GM21381 (cell line): ENCODE data around the gene CALCR.
A peak's percentile ranks its signal among the peaks of the same experiment; 100 is the strongest.

Source experiments
- ATAC-seq: cut with Tn5 transposase; IDR thresholded peaks from one replicate; pipeline ENCODE4 v1.9.1; 2021; ENCODE audit warnings: mild to moderate bottlenecking, moderate library complexity; ENCODE audit not compliant: unreplicated experiment

CALCR gene

DNA sequence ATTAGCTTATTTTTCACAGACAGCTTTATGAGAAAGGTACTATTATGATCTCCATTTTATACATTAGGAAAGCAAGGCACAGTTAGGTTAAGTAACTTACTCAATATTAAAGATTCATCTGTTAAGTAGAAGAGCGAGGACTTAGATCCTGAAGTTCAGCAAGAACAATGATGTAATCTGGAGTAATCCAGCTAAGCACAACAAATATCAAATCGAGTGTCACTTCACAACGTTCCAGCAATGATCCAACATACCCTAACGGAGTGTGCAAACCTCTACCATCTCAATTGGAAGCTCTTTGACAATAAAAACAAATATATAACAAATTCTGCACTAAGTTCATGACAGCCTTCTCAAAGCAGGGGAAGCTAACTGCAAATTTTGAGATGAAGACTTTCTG, 121.3 kb downstream of the CALCR start:
- ATAC-seq: no peak

DNA sequence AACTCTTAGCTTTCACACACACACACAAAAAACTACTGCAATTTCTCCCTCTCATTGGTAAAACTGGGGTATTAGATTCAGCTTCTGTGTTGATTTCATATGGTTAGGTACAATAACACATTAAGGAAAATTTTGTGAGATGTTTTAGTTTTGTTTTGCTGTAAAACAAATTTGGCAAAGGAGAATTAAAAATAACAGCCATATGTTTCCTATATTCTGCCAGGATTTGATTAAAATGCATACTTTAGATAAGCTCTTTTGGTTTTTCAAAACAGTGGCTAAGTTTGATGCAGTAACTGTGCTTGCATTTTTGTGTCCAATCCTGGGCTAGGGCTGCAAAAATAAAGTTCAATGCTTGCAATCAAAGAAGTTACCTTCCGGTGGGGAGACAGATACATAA, 126.3 kb downstream of the CALCR start:
- ATAC-seq: no peak

DNA sequence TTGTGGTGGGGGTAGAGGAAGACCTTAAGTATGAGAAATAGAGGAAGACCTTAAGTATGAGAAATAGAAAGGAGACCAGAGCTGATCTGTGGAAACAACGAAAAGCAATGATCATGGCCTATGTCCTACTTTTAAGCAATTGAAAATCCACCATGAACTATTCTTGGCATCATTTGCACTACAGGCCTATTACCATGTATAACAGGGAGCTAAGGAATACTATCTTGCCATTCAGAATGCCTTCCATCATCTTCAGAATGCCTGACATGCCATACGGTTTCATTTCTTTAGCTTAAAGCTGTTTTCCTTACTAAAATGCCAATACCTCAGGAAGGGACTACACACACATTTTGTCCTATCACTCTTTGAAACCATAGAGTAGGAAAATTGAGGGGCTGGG, 127.0 kb downstream of the CALCR start:
- ATAC-seq: no peak

DNA sequence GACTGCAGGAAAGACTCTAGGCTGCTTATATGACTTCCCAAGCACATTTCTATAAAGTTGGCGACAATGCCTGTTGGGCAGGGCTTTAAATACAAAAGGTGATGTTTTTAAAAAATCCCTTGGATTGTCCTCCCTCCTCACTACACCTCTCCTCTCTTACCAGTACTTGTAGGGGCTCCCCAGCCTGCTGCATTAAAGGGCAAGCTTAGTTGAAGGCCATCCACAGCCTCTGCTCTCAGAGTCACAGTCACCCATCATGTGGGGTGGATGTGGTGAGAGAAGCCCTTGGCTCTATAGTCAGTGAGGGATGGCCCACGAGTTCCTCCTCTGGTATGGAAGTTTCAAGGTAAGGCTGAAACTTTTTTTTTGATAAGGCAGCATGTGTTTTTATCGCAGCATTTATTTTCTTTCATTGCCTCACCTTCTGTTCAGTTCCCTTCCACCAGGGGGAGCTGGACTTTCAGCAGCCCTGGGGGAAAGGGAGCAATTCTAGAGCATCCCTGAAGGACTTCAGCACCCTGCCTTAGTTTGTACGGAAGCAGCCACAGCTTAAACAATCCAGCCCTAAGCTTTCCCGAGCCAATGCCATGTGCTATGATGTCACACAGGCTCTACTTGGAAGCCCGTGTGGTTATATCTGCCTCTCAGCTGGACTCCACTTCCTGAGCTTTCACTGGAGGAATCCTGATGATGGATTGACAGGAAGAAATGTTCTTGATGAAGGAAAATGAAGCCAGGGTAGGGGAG, 131.9 kb downstream of the CALCR start:
- ATAC-seq: peak; percentile 67

DNA sequence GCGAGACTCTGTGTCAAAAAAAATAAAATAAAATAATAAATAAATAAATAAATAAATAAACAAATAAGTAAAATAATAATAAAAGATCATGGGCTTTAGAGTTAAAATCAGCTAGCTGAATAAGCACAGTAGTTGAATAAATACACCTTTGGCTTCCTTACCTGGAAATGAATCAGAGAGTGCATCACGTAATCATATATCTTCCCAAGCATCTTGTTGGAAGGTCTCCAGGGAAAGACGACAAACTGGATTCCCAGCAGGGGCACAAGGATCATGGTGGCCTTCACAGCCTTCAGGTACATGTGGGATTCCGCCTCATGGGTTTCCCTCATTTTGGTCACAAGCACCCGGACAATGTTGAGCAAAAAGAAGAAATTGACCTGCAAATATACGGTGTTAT, 138.7 kb downstream of the CALCR start:
- no peak for ATAC-seq

DNA sequence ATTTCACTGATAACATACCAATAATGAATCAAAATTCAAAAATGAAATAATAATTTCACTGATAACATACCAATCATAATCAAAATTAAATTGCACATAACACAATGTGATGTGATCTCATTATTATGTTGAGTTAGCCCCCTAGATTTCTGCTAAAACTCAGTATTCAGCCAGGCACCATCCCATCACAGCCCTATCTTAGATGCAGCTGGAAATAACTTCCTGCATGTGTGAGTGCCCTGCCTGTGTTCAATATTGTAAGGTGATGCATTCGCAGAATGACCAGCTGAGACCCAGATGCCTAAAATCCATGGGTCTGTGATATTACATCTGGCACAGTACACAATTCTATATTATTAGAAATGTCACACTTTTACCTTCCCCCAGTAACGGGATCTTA, 142.4 kb downstream of the CALCR start:
- no peak for ATAC-seq

DNA sequence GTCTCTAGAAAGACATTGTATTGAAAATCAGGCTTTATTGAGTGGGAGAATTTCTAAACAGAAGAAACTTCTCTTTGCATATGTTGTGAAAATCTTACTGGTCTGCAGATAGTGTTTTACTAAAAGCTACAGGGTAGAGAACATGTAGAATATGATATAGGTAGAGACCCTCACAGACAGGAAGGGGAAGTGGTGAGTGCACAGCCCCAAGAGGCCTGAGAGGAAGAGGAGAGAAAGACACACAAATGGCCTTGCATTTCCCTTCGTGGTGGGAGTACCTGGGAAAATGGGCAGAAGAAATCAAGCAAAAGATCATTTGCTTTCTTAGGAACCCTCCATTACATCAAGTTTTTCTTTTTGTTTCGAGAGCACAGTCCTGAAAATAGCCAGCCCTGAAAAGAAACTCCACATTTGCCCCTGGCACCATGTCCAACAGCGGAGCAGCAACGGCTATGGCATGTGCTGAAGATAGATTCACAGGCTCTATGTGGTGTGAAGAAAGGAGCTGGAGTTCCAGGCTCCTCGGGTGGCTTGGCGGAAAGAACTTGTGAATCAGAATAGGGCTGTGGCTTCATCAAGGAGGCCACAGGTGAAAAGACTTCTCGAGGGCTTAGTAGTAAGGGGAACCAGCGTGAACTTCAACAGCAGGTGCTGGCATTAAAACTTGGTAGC, 143.5 kb downstream of the CALCR start:
- no peak for ATAC-seq

DNA sequence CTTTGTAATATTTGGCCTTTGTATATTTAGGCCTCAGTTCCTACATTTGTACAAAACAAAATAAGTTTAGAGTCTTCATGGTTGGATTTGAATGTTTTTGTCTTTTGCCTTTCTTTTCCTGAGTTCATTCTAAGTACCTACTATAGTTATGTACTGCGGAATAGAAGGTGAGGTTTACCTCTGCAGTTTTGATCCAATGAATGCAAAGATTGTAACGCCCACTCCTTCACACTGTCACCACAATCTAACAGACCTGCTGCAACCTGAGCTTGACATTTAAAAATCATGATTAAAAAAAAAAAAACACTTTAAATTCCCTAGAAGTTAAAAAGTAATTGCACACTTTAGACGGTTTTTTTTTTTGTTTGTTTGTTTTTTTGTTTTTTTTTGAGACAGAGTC, 145.0 kb downstream of the CALCR start:
- ATAC-seq: no peak

DNA sequence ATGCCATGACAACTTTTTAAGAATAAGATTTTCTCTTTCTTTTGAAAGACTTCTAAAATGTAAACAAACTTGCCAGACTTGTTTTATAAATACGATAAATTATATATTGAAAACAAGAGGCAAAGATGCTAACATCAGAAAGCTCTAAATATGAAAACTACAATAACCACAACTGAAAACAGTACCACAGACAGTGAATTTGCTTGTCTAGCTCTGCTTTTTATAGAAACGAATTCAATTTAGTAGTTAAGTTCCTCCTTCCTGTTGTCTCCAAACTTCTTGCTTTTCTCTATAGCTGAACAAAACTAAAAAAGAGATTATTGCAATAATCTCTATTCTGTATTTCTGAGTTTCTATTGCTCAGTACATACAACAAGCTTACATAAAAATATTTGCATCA, 147.4 kb downstream of the CALCR start:
- ATAC-seq: no peak

DNA sequence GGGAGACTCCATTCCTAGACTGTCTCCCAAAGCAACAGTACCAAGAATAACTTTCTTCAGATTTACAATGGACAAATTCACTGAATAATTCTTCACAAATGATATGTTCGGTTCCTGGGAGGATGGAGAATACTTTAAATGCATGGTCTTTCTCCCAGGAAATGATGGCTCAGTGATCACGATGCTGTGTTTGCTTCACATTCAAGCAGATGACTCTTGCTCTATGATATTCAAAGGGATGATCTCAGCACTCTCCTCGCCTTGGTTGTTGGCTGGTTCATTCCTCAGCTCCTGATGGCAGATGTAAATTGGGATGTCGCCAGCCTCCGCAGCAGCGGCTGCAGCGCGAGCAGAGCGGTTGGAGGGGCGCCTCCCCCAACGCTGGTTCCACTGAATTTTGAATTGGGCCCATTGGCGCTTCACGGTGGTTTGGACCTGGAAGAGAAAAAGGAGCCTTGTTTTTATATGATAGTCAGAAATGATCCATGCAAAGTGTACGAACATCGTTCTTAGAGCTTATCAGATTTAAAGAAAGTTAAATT, 148.3 kb downstream of the CALCR start:
- no peak for ATAC-seq

DNA sequence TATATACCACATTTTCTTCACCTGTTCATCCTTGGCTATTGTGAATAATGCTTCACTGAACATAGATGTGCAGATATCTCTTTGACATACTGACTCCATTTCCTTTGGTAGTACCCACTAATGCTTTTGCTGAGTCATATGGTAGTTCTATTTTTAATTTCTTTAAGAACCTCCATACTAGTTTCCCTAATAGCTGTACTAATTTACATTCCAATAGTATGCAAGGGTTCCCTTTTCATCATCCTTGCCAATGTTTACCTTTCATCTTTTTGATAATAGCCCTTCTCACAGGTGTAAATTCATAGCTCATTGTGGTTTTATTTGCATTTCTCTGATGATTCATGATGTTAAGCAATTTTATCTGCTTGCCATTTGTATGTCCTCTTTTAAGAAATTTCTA, 159.9 kb downstream of the CALCR start:
- ATAC-seq: no peak

DNA sequence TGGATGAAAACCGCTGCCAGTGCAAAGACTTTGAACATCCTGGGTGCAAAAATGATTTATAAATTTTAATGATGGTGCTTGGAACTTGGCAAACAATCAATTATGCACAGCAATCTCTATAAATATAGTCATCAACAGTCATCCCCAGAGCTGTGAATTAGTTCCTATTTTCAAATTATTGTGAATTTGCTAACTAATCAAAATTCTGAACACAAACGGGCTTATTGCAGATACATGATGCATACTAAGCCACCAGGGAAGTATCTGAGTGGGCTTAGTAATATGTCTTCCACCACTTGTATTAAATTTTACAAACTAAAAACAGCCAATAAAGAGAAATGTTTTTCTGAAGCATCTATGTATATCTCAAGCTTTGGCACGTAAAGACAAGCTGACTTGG, 165.2 kb downstream of the CALCR start:
- no peak for ATAC-seq

DNA sequence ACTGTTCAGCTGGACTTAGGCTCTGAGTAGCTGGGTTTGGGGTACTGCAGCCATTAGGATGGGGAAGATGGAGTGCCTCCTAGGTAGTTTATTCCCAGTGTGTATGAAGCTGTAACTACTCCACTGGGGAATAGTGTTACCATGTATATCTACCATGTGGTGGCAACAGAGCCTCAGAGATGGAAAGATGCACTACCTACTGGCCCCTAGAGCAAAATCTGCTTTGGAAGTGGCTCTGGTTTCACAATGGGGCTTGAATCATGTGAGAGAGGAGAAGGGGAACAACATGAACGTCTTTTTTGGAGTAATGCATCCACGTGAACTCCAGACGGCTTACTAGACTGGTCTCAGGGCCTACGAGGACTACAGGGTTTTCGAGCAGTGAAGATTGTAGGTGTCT, 167.3 kb downstream of the CALCR start:
- ATAC-seq: no peak

DNA sequence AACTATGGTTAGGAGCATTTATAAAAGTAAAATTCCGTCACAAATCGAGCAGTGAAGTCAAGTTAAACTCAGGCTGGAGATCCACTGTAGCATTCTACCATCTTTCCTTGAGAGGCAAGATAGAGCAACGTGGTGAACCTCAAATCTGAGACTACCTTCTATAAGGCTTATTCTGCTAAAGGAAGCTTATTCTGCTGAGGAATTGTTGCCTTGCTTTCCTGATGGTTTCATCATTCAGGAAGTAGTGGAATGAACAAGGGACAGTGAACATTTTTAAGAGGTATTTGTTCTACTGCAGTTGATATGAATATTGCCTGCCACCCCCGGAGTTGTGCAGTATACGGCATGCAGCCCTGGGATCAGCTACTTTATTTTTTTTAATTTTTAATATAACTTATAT, 171.6 kb downstream of the CALCR start:
- ATAC-seq: no peak

DNA sequence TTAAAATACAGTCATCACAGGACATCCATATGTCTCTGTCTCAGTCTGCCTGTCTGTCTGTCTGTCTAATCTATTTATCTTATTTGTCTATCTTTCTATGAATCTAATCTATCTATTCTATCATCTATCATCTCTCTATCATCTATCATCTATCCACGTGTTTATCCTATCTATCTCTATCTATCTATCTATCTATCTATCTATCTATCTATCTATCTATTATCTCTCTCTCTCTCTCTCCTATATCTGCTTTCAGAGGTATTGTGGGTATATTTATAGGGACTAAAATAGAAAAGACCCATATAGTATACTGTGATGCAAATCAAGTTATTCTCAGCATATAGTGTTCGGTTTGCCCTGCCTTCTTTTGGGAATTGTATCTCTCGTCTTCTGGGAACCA, 174.9 kb downstream of the CALCR start:
- ATAC-seq: no peak

DNA sequence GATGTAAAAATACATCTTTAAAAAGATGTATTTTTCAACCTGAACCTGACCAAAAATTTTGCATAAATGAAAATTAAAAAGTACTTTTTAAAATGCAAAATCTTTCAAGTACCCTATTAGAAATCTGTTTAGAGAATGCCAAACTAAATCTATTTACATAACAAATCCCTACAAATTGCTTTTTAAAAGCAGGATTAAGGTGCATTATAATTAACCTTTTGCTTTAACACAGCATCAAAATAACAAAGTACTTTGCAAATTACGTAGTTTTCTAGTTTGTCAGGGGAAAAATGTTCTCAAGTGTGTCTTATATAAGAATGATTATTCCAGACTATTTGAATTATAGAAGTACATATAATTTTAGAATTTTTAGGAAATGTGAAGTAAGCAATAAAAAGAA, 181.5 kb downstream of the CALCR start:
- no peak for ATAC-seq

DNA sequence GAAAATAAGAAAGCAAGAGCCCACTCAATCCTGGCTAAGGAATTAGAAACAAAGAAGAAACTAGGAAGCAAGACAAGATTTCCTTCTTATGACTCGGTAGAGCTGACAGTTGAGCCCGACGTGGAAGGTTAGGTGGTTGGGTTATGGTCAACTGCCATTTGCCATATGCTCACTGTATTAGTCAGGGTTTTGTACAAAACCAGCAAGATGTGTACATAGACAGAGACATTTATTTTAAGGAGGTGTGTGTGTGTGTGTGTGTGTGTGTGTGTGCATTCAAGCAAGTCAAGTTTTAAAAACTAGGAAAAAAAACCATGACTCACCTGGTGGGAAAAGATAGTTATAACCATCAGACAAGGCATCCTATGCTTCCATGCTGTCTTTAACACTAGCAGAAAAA, 183.9 kb downstream of the CALCR start:
- ATAC-seq: no peak

DNA sequence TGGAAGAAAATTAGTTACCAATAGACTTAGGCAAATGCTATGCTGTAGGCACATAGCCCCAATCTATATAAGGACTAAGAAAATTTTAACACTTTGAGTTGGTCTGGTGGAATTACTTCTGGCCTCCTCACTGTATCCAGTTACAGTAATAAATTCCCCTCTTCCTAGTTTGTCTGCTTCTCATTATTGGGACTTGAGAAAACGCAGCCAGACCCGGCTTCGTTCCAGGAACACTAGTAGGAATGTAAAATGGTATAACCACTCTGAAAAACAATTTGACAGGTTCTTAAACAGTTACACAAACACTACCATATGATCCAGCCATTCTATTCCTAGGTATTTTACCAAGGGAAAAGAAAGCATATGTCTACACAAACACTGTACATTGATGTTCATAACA, 192.2 kb downstream of the CALCR start:
- no peak for ATAC-seq

DNA sequence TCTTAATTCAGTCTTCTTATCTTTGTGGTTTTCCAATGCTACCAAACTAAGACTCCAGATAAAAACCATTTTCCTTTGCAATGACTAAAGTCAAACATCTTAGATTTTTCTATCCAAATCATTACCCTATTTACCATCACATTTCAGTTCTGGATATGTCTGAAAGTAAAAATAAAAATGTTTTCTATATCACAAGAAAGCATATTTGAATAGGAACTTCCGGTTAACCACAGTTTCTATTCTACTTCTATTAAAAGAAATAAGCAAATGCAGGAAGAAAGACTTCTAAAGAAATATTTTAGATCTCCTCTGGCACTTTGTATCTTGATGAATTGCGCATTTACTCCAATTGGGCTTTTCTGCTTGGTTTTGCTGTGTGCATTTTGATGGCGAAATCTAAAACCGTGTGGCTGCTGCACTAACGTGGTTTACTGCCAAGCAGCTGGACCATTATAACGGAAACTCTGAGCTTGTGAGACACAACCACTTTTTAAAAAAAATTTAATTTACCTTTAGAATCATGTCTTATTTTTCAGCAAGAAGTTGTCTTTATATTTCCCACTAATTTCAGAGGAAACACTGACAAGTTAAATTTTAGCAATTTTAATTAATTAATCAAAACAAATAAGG, 196.3 kb downstream of the CALCR start:
- ATAC-seq: peak; percentile 54

DNA sequence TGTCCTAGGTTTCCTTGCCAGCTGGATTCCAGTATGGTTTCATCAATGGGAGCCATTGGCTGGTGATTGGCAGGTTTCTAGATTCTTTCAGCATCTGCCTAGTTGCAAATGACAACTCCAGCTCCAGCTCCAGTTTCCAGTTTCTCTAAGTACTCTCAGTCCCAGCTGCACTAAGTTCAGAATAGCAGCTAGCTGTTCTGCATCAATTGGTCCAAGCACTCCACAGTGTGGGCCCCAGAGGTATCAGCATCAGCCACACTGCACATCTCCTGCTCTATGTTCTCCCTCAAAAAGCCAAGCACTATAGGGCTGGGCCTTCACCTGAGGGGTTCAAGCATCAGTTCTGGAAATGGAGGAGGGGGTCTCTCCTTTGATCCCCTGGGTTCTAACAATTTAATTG, 198.9 kb downstream of the CALCR start:
- no peak for ATAC-seq
